WERI-Rb-1 (cell line): ENCODE results near the gene GPI.

Experiments
- DNase-seq: peaks from one replicate; pipeline ENCODE4 v3.0.0-alpha.2; 2020
- H3K27ac ChIP-seq: fragments of 250-450 bp; sonication (Bioruptor Pico); 2 replicates; pipeline ENCODE4 v1.5.1; 2020; ENCODE audit warnings: mild to moderate bottlenecking, moderate library complexity
- H3K27me3 ChIP-seq: fragments of 250-450 bp; sonication (Bioruptor Pico); 2 replicates; pipeline ENCODE4 v1.5.1; 2021; ENCODE audit warnings: mild to moderate bottlenecking, low read depth, moderate library complexity; ENCODE audit not compliant: insufficient read depth, severe bottlenecking
- H3K36me3 ChIP-seq: fragments of 250-450 bp; sonication (Bioruptor Pico); 2 replicates; pipeline ENCODE4 v1.5.1; 2020; ENCODE audit warnings: mild to moderate bottlenecking, moderate library complexity
- H3K4me3 ChIP-seq: 2 replicates; pipeline ENCODE4 v1.5.1; 2011; ENCODE audit warnings: low read depth, mild to moderate bottlenecking, control low read depth, low read length
- H3K9me3 ChIP-seq: fragments of 250-450 bp; sonication (Bioruptor Pico); 2 replicates; pipeline ENCODE4 v1.5.1; 2021; ENCODE audit warnings: mild to moderate bottlenecking, moderate library complexity; ENCODE audit not compliant: severe bottlenecking
- CTCF ChIP-seq: IDR thresholded peaks from 2 replicates; pipeline ENCODE4 v1.5.1; 2011; ENCODE audit warnings: low read depth, mild to moderate bottlenecking, control low read depth, inconsistent platforms, low read length

GPI gene

GRCh38 chr19:34403784-34404108, 38.8 kb downstream of the GPI start:
- peak overlapping the region; percentile 66 for H3K27ac ChIP-seq
- H3K36me3 ChIP-seq, result peaks cover 32% of the 10 kb centered on the region
- DNase-seq, result no peak
- peak overlapping the region; percentile 87 for H3K4me3 ChIP-seq
- H3K27me3 ChIP-seq, result no peaks in the 10 kb centered on the region
- no peaks in the 10 kb centered on the region for H3K9me3 ChIP-seq
- no peak for TF ChIP-seq CTCF

DNA sequence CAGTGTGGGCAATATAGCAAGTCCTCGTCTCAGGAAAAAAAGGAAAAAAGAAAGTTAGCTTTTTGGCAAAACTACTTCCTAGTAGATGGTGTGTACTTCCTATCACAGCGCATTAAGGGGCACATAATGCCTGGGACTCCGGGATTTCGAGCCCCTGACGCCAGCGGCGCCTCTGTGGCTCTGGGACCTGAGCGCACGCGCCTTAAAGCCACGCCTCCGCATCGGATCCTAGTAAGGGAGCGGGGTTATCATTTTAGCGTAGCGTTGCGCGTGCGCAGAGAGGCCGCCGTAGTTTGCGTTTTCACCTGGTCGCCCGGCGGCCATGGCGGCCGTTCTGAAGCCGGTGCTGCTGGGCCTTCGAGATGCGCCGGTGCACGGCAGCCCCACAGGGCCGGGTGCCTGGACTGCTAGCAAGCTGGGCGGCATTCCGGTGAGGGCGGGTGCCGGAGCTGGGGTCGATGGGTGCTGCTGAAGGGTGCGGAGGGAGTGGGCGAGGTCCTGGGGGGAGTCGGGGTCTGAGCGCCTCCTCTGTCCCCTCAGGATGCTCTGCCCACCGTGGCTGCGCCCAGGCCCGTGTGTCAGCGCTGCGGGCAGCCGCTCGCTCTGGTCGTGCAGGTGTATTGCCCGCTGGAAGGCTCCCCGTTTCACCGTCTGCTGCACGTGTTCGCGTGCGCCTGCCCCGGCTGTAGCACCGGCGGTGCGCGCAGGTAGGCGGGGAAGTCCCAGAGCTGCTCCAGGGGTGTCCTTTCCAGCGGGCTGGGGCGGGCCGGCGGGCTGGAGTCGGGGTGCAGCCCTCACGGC, 39.3 kb downstream of the GPI start, which contains the start of gene PDCD2L:
TSS of gene PDCD2L (plus strand) at position 291 of the 801 bp plus-strand sequence. CDS start at position 323, 32 bp downstream.
- Histone ChIP-seq H3K9me3 (no peaks in the 10 kb centered on the region), H3K36me3 (peaks cover 32% of the 10 kb centered on the region), H3K27ac (peak within 1 kb of the TSS; percentile 66), H3K27me3 (no peaks in the 10 kb centered on the region), H3K4me3 (peak within 1 kb of the TSS; percentile 87)
- no peak for TF ChIP-seq CTCF
- DNase-seq, result peak; percentile 95

- peaks cover 32% of the 10 kb centered on the region for H3K36me3 ChIP-seq
- no peak for TF ChIP-seq CTCF
- no peaks in the 10 kb centered on the region for H3K27me3 ChIP-seq
- no peak for DNase-seq
- H3K9me3 ChIP-seq, result no peaks in the 10 kb centered on the region
- H3K27ac ChIP-seq, result no peak overlapping the region
- H3K4me3 ChIP-seq, result no peak overlapping the region
Measured at GRCh38 chr19:34405892-34406660, 41.1 kb downstream of the GPI start.

DNA sequence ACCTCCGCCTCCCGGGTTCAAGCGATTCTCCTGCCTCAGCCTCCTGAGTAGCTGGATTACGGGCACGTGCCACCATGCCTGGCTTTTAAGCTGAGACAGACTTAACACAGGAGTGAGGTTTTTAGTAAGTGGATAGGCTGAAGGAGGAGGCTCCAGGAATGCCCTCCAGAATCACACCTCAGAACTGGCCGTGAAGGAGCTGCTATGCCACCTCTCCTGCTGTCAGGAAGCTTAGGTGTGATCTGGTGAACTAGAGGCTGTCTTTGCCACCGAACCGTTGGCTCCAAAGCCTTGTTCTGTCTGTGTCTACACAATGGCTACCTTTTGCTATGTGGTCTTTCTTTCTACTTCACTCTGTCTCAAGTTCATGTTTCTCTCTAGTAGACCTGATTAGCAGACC, 43.4 kb downstream of the GPI start:
- peaks cover 42% of the 10 kb centered on the region for H3K36me3 ChIP-seq
- no peak overlapping the region for H3K27ac ChIP-seq

More for the DNA sequence above, 43.4 kb downstream of the GPI start:
- Histone ChIP-seq H3K27me3 (no peaks in the 10 kb centered on the region), H3K9me3 (no peaks in the 10 kb centered on the region), H3K4me3 (no peak overlapping the region)
- DNase-seq, result no peak
- no peak for TF ChIP-seq CTCF
